H7 (cell line): Measurements from ENCODE around the gene MYBPC2. TPM values are rescaled to one million over a fixed set of nuclear protein-coding genes. Genes with fewer than 3 reads are reported as not detected.
"Not testable (repeated sequence)": the region's sequence is repeated elsewhere in the genome, so short reads cannot be mapped to it uniquely, and the experiment has no call there.

Experiments used
- DNase-seq: peaks from one replicate; pipeline ENCODE4 v3.0.0; 2012
- H3K27me3 ChIP-seq: 2 replicates; pipeline ENCODE4 v1.6.0; 2011; ENCODE audit warnings: mild to moderate bottlenecking, low read length; ENCODE audit not compliant: control insufficient read depth, insufficient read depth
- H3K36me3 ChIP-seq: replicated peaks from 2 replicates; pipeline ENCODE4 v1.5.1; 2011; ENCODE audit warnings: low read length; ENCODE audit not compliant: control insufficient read depth, insufficient read depth
- H3K4me3 ChIP-seq: 2 replicates; pipeline ENCODE4 v1.5.1; 2011; ENCODE audit warnings: low read depth, mild to moderate bottlenecking, control low read depth, low read length, moderate library complexity; ENCODE audit not compliant: insufficient read depth
- total RNA-seq: library from RNA; depleted of rRNA; stranded (reverse); fragments of >200 nt; shearing (Covaris generic); gene quantifications from 2 replicates; pipeline ENCODE4 v1.2.3, GENCODE V29; 2014

Gene MYBPC2
- total RNA-seq, 1 experiment from 2014 or later = 0.24 TPM

- Histone ChIP-seq H3K4me3 (no peak overlapping the region), H3K36me3 (no peaks in the 10 kb centered on the region), H3K27me3 (no peaks in the 10 kb centered on the region; the same call in 1 of the 2 replicates)
- no peak for DNase-seq
These were observed 34.9 kb downstream of the MYBPC2 start for GRCh38 chr19:50467566-50467965.

GRCh38 chr19:50468818-50469217 lies 36.1 kb downstream of the MYBPC2 start:
- Histone ChIP-seq H3K27me3 (no peaks in the 10 kb centered on the region; the same call in 1 of the 2 replicates), H3K4me3 (no peak overlapping the region), H3K36me3 (no peaks in the 10 kb centered on the region)
- DNase-seq = no peak

- H3K27me3 ChIP-seq, H3K4me3 ChIP-seq, H3K36me3 ChIP-seq, DNase-seq: not testable (repeated sequence)
These were observed 40.6 kb downstream of the MYBPC2 start for GRCh38 chr19:50473336-50473735.

- DNase-seq = no peak
- H3K4me3 ChIP-seq = no peak overlapping the region
- H3K27me3 ChIP-seq = no peaks in the 10 kb centered on the region
- peaks cover 10% of the 10 kb centered on the region for H3K36me3 ChIP-seq
These were observed 42.4 kb downstream of the MYBPC2 start for GRCh38 chr19:50475101-50475568.

- Histone ChIP-seq H3K4me3 (peak overlapping the region; percentile 29), H3K27me3 (no peaks in the 10 kb centered on the region), H3K36me3 (peaks cover 10% of the 10 kb centered on the region)
- DNase-seq = no peak
These were observed 43.1 kb downstream of the MYBPC2 start for GRCh38 chr19:50475736-50476223.

- H3K4me3 ChIP-seq = peak within 1 kb of the TSS; percentile 92
- H3K36me3 ChIP-seq = peaks cover 11% of the 10 kb centered on the region
- H3K27me3 ChIP-seq = no peaks in the 10 kb centered on the region
- peak; percentile 100 for DNase-seq
These were observed 43.7 kb downstream of the MYBPC2 start, which contains the start of the genes EMC10 and GARIN5A for GRCh38 chr19:50476224-50476906. Gene EMC10 (plus strand): TSS chr19:50476507. CDS start chr19:50476545, 38 bp downstream. Gene GARIN5A (minus strand): TSS chr19:50476848. CDS start chr19:50476388, 460 bp downstream.

- Histone ChIP-seq H3K36me3 (peaks cover 12% of the 10 kb centered on the region), H3K4me3 (peak overlapping the region; percentile 92), H3K27me3 (no peaks in the 10 kb centered on the region)
- no peak for DNase-seq
These were observed 44.2 kb downstream of the MYBPC2 start for GRCh38 chr19:50476907-50477238.

- Histone ChIP-seq H3K27me3 (no peaks in the 10 kb centered on the region), H3K36me3 (peaks cover 12% of the 10 kb centered on the region), H3K4me3 (no peak overlapping the region)
- no peak for DNase-seq
These were observed 45.2 kb downstream of the MYBPC2 start for GRCh38 chr19:50477751-50478515.

- DNase-seq = peak; percentile 91
- Histone ChIP-seq H3K4me3 (no peak overlapping the region), H3K36me3 (peaks cover 15% of the 10 kb centered on the region), H3K27me3 (no peaks in the 10 kb centered on the region)
These were observed 46.4 kb downstream of the MYBPC2 start for GRCh38 chr19:50478901-50479715.

GRCh38 chr19:50479761-50480251 lies 47.1 kb downstream of the MYBPC2 start:
- no peak for DNase-seq
- H3K36me3 ChIP-seq = peaks cover 15% of the 10 kb centered on the region
- H3K4me3 ChIP-seq = no peak overlapping the region
- no peaks in the 10 kb centered on the region for H3K27me3 ChIP-seq

GRCh38 chr19:50480281-50481111 lies 47.8 kb downstream of the MYBPC2 start:
- peaks cover 15% of the 10 kb centered on the region for H3K36me3 ChIP-seq
- H3K27me3 ChIP-seq = no peaks in the 10 kb centered on the region
- no peak for DNase-seq
- no peak overlapping the region for H3K4me3 ChIP-seq

GRCh38 chr19:50481351-50482149 lies 48.9 kb downstream of the MYBPC2 start:
- Histone ChIP-seq H3K27me3 (no peaks in the 10 kb centered on the region; the same call in 1 of the 2 replicates), H3K36me3 (peaks cover 15% of the 10 kb centered on the region), H3K4me3 (no peak overlapping the region)
- no peak for DNase-seq
